Parathyroid adenoma (tissue), 2 donors: ENCODE results near the gene CNGA2.

Experiments used
- H2AFZ ChIP-seq: fragments of 300-600 bp; sonication (generic); one replicate; pipeline ENCODE4 v1.7.0; 2017; ENCODE audit warnings: antibody characterized with exemption, mild to moderate bottlenecking
- H3K27ac ChIP-seq: fragments of 300-600 bp; sonication (generic); one replicate; pipeline ENCODE4 v1.7.0; 2017
- H3K27me3 ChIP-seq: fragments of 300-600 bp; sonication (generic); one replicate; pipeline ENCODE4 v1.7.0; 2017; ENCODE audit warnings: low read length; ENCODE audit not compliant: control insufficient read depth, insufficient read depth
- H3K36me3 ChIP-seq: fragments of 300-600 bp; sonication (generic); one replicate; pipeline ENCODE4 v1.7.0; 2017; ENCODE audit warnings: low read length; ENCODE audit not compliant: control insufficient read depth, insufficient read depth
- H3K4me1 ChIP-seq: fragments of 300-600 bp; sonication (generic); one replicate; pipeline ENCODE4 v1.7.0; 2017; ENCODE audit warnings: control low read depth
- H3K4me2 ChIP-seq: fragments of 300-600 bp; sonication (generic); one replicate; pipeline ENCODE4 v1.7.0; 2017; ENCODE audit warnings: low read length
- H3K4me3 ChIP-seq: fragments of 300-600 bp; sonication (generic); one replicate; pipeline ENCODE4 v1.7.0; 2017; ENCODE audit warnings: low read depth, low read length
- H3K79me2 ChIP-seq: fragments of 300-600 bp; sonication (generic); one replicate; pipeline ENCODE4 v1.7.0; 2017; ENCODE audit warnings: control low read depth
- H3K9ac ChIP-seq: fragments of 300-600 bp; sonication (generic); one replicate; pipeline ENCODE4 v1.7.0; 2017; ENCODE audit warnings: mild to moderate bottlenecking
- H3K9me3 ChIP-seq: fragments of 300-600 bp; sonication (generic); one replicate; pipeline ENCODE4 v1.7.0; 2017; ENCODE audit warnings: low read length; ENCODE audit not compliant: control insufficient read depth
- TF ChIP-seq, protein P1 (sequence below): fragments of 300-600 bp; sonication (generic); IDR thresholded peaks from one replicate; pipeline ENCODE4 v1.7.0; 2017; ENCODE audit warnings: antibody characterized with exemption, mild to moderate bottlenecking
- donor health status: primary hyperparathyroidism.

Gene CNGA2

DNA sequence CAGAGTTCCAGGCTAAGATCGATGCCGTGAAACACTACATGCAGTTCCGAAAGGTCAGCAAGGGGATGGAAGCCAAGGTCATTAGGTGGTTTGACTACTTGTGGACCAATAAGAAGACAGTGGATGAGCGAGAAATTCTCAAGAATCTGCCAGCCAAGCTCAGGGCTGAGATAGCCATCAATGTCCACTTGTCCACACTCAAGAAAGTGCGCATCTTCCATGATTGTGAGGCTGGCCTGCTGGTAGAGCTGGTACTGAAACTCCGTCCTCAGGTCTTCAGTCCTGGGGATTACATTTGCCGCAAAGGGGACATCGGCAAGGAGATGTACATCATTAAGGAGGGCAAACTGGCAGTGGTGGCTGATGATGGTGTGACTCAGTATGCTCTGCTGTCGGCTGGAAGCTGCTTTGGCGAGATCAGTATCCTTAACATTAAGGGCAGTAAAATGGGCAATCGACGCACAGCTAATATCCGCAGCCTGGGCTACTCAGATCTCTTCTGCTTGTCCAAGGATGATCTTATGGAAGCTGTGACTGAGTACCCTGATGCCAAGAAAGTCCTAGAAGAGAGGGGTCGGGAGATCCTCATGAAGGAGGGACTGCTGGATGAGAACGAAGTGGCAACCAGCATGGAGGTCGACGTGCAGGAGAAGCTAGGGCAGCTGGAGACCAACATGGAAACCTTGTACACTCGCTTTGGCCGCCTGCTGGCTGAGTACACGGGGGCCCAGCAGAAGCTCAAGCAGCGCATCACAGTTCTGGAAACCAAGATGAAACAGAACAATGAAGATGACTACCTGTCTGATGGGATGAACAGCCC is 9.3 kb downstream of the CNGA2 start:
- Histone ChIP-seq H3K27ac (no peak overlapping the region), H3K4me3 (no peak overlapping the region), H3K9ac (no peak overlapping the region)

DNA sequence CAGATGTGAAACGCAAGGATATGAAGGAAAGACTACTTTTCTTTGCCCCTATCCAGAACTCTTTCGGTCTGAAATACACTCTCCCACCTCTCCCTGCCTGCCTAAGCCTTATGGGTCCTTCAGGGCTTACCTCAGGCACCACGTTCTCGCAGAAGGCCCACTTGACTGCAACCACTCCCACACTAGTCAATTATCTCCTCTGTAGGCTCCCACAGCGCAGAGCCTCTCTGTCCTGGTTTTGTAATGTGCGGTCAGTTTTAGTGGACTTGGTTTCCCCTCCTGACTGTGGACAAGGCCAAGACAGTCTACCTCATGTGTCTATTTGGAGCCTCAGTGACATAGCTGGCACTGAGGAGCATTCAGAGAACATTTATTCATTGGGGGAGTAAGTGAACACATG is 11.1 kb downstream of the CNGA2 start:
- Histone ChIP-seq H3K79me2 (no peaks in the 10 kb centered on the region), H3K27ac (no peak overlapping the region), H3K27me3 (no peaks in the 10 kb centered on the region), H3K36me3 (no peaks in the 10 kb centered on the region), H2AFZ (no peak overlapping the region), H3K9me3 (no peaks in the 10 kb centered on the region), H3K4me3 (no peak overlapping the region), H3K4me2 (no peak overlapping the region), H3K4me1 (no peaks in the 10 kb centered on the region), H3K9ac (no peak overlapping the region)
- TF ChIP-seq, protein P1, sequence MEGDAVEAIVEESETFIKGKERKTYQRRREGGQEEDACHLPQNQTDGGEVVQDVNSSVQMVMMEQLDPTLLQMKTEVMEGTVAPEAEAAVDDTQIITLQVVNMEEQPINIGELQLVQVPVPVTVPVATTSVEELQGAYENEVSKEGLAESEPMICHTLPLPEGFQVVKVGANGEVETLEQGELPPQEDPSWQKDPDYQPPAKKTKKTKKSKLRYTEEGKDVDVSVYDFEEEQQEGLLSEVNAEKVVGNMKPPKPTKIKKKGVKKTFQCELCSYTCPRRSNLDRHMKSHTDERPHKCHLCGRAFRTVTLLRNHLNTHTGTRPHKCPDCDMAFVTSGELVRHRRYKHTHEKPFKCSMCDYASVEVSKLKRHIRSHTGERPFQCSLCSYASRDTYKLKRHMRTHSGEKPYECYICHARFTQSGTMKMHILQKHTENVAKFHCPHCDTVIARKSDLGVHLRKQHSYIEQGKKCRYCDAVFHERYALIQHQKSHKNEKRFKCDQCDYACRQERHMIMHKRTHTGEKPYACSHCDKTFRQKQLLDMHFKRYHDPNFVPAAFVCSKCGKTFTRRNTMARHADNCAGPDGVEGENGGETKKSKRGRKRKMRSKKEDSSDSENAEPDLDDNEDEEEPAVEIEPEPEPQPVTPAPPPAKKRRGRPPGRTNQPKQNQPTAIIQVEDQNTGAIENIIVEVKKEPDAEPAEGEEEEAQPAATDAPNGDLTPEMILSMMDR, result no peak

More for the DNA sequence above, 9.3 kb downstream of the CNGA2 start:
- Histone ChIP-seq H3K36me3 (no peaks in the 10 kb centered on the region), H3K4me2 (no peak overlapping the region), H3K9me3 (no peaks in the 10 kb centered on the region), H3K4me1 (no peaks in the 10 kb centered on the region), H3K79me2 (no peaks in the 10 kb centered on the region), H2AFZ (no peak overlapping the region), H3K27me3 (no peaks in the 10 kb centered on the region)
- TF ChIP-seq, protein P1, result no peak

DNA sequence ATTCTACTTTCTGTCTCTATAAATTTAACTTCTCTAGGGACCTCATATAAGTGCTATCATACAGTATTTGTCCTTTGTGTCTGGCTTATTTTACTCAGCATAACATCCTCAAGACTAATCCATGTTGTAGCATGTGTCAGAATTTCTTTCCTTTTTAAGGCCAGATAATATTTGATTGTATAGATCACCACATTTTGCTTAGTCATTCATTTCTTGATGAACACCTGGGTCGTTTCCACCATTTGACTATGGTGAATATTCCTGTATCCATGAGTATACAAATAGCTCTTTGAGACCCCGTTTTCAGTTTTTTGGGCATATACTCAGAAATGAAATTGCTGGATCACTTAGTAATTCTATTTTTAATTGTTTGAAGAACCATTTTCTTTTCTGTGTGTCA is 12.0 kb downstream of the CNGA2 start:
- no peak overlapping the region for H2AFZ ChIP-seq
- H3K27me3 ChIP-seq, result no peaks in the 10 kb centered on the region
- no peaks in the 10 kb centered on the region for H3K36me3 ChIP-seq
- H3K79me2 ChIP-seq, result no peaks in the 10 kb centered on the region
- no peak overlapping the region for H3K27ac ChIP-seq
- no peaks in the 10 kb centered on the region for H3K9me3 ChIP-seq
- no peak overlapping the region for H3K4me3 ChIP-seq
- H3K9ac ChIP-seq, result no peak overlapping the region
- TF ChIP-seq, protein P1, result no peak
- no peak overlapping the region for H3K4me2 ChIP-seq
- H3K4me1 ChIP-seq, result no peaks in the 10 kb centered on the region

DNA sequence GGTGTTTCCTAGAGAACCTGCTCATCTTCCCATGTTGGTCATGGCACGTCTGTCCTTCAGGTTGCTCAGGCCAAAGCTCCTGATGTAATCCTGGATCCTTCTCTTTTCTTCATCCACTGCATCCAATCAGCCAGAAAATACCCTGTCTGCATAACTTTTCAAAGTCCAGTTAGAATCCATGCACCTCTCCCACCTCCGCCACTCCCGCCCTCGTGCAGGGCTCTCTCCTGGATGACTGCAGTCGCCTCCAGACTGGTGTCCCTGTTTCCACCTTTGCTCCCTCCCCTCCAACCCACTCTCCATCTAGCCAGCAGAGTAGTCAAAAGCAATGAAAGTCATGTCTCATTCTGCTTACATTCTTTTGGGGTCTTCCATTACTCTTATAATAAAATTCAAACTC is 16.0 kb downstream of the CNGA2 start:
- Histone ChIP-seq H3K4me3 (no peak overlapping the region), H3K9me3 (no peaks in the 10 kb centered on the region), H3K79me2 (no peaks in the 10 kb centered on the region), H3K27ac (no peak overlapping the region), H3K36me3 (no peaks in the 10 kb centered on the region), H3K9ac (no peak overlapping the region), H2AFZ (no peak overlapping the region), H3K27me3 (no peaks in the 10 kb centered on the region), H3K4me2 (no peak overlapping the region), H3K4me1 (no peaks in the 10 kb centered on the region)
- TF ChIP-seq, protein P1, result no peak

DNA sequence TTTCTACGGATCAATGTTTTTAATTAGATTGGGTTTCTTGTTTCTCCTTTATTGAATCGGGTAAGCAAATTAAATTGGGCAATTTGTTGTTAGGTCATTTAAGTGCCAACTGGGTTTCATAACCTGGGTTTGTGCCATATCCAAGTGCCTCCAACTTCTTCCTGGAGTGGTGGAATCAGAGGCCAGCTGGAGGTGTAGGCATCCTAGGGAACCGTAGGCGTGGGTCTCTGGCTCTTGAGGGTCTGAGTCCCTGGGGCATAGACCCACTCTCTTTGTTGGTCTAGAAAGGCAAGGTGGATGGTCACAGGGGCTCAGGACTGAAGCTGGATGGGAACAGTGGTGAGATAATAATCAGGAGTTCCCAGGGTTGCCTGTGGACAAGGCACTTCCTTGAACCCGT is 18.3 kb downstream of the CNGA2 start:
- no peaks in the 10 kb centered on the region for H3K9me3 ChIP-seq
- H3K36me3 ChIP-seq, result no peaks in the 10 kb centered on the region
- no peaks in the 10 kb centered on the region for H3K4me1 ChIP-seq
- H3K27me3 ChIP-seq, result no peaks in the 10 kb centered on the region
- no peaks in the 10 kb centered on the region for H3K79me2 ChIP-seq
- H3K9ac ChIP-seq, result no peak overlapping the region
- no peak overlapping the region for H3K27ac ChIP-seq
- no peak overlapping the region for H2AFZ ChIP-seq
- TF ChIP-seq, protein P1, result no peak
- H3K4me3 ChIP-seq, result no peak overlapping the region
- no peak overlapping the region for H3K4me2 ChIP-seq
